Stimulated activated CD4-positive, alpha-beta T cell treated with anti-CD3 and anti-CD28 coated beads, TNF-alpha, amount 100 ng/mL, for 4 hours (primary cell): ENCODE data around the gene DOP1A.

Source experiments
- DNase-seq, 3 experiments: peaks; one replicate each; pipeline ENCODE4 v3.0.0-alpha.2; 2020; ENCODE audit warnings: low read depth in 3 of 3

Gene DOP1A

GRCh38 chr6:83071707-83072106 is 4.2 kb downstream of the DOP1A start:
- no peak for DNase-seq

GRCh38 chr6:83072726-83073125 is 5.3 kb downstream of the DOP1A start:
- no peak for DNase-seq

GRCh38 chr6:83073615-83074014 is 6.1 kb downstream of the DOP1A start:
- no peak for DNase-seq

- no peak for DNase-seq
These were observed 16.0 kb downstream of the DOP1A start for GRCh38 chr6:83083476-83083875.

- DNase-seq = no peak
These were observed 19.3 kb downstream of the DOP1A start for GRCh38 chr6:83086751-83087150.

- DNase-seq = no peak
These were observed 25.4 kb downstream of the DOP1A start for GRCh38 chr6:83092756-83093399.

GRCh38 chr6:83096791-83097190 is 29.3 kb downstream of the DOP1A start:
- no peak for DNase-seq

- DNase-seq = no peak
These were observed 29.7 kb downstream of the DOP1A start for GRCh38 chr6:83097204-83097603.

- no peak for DNase-seq
These were observed 30.2 kb downstream of the DOP1A start for GRCh38 chr6:83097675-83098074.

- no peak for DNase-seq
These were observed 31.1 kb downstream of the DOP1A start for GRCh38 chr6:83098589-83098988.

GRCh38 chr6:83108378-83108777 is 40.9 kb downstream of the DOP1A start:
- DNase-seq = no peak

GRCh38 chr6:83113258-83113657 is 45.8 kb downstream of the DOP1A start:
- no peak for DNase-seq

- DNase-seq = no peak
These were observed 46.7 kb downstream of the DOP1A start for GRCh38 chr6:83114164-83114563.

- no peak for DNase-seq
These were observed 50.3 kb downstream of the DOP1A start for GRCh38 chr6:83117802-83118201.

- no peak for DNase-seq
These were observed 52.4 kb downstream of the DOP1A start for GRCh38 chr6:83119742-83120300.

- DNase-seq = no peak
These were observed 57.1 kb downstream of the DOP1A start for GRCh38 chr6:83124553-83124952.

GRCh38 chr6:83125425-83125824 is 58.0 kb downstream of the DOP1A start:
- DNase-seq = no peak

- no peak for DNase-seq
These were observed 58.8 kb downstream of the DOP1A start for GRCh38 chr6:83126223-83126622.

GRCh38 chr6:83126807-83127206 is 59.3 kb downstream of the DOP1A start:
- no peak for DNase-seq

GRCh38 chr6:83127258-83127657 is 59.8 kb downstream of the DOP1A start:
- DNase-seq = no peak

- DNase-seq = no peak
These were observed 60.5 kb downstream of the DOP1A start for GRCh38 chr6:83127976-83128375.

- DNase-seq = no peak
These were observed 64.7 kb downstream of the DOP1A start for GRCh38 chr6:83132121-83132520.

GRCh38 chr6:83138118-83138722 is 70.7 kb downstream of the DOP1A start:
- DNase-seq = no peak

- DNase-seq = no peak
These were observed 71.3 kb downstream of the DOP1A start for GRCh38 chr6:83138758-83139157.
